GM18867 (cell line): ENCODE measurements around the gene XYLT1.
"Not testable (repeated sequence)": the region's sequence is repeated elsewhere in the genome, so short reads cannot be mapped to it uniquely, and the experiment has no call there.

Experiments
- ATAC-seq: cut with Tn5 transposase; IDR thresholded peaks from one replicate; pipeline ENCODE4 v1.9.1; 2021; ENCODE audit warnings: mild to moderate bottlenecking, moderate library complexity; ENCODE audit not compliant: unreplicated experiment

XYLT1 gene

GRCh38 chr16:17313793-17314547, 156.8 kb downstream of the XYLT1 start:
- no peak for ATAC-seq

- no peak for ATAC-seq
Measured at GRCh38 chr16:17313085-17313611, 157.6 kb downstream of the XYLT1 start.

- no peak for ATAC-seq
Measured at GRCh38 chr16:17312094-17312710, 158.6 kb downstream of the XYLT1 start.

GRCh38 chr16:17311333-17312093, 159.2 kb downstream of the XYLT1 start:
- no peak for ATAC-seq

GRCh38 chr16:17309510-17309909, 161.2 kb downstream of the XYLT1 start:
- ATAC-seq: no peak

GRCh38 chr16:17308186-17308585, 162.6 kb downstream of the XYLT1 start:
- ATAC-seq: no peak

GRCh38 chr16:17307504-17307903, 163.3 kb downstream of the XYLT1 start:
- no peak for ATAC-seq

- no peak for ATAC-seq
Measured at GRCh38 chr16:17306745-17307144, 164.0 kb downstream of the XYLT1 start.

- not testable (repeated sequence) for ATAC-seq
Measured at GRCh38 chr16:17306211-17306610, 164.5 kb downstream of the XYLT1 start.

- no peak for ATAC-seq
Measured at GRCh38 chr16:17305694-17306093, 165.1 kb downstream of the XYLT1 start.

- no peak for ATAC-seq
Measured at GRCh38 chr16:17304491-17305119, 166.2 kb downstream of the XYLT1 start.

GRCh38 chr16:17304106-17304490, 166.7 kb downstream of the XYLT1 start:
- no peak for ATAC-seq

GRCh38 chr16:17303101-17303500, 167.7 kb downstream of the XYLT1 start:
- ATAC-seq: no peak

GRCh38 chr16:17302620-17303019, 168.1 kb downstream of the XYLT1 start:
- ATAC-seq: no peak

- peak; percentile 22 for ATAC-seq
Measured at GRCh38 chr16:17302214-17302613, 168.5 kb downstream of the XYLT1 start.

- peak; percentile 88 for ATAC-seq
Measured at GRCh38 chr16:17301593-17302135, 169.1 kb downstream of the XYLT1 start.

- ATAC-seq: no peak
Measured at GRCh38 chr16:17301184-17301583, 169.6 kb downstream of the XYLT1 start.

GRCh38 chr16:17299790-17300189, 171.0 kb downstream of the XYLT1 start:
- ATAC-seq: no peak

GRCh38 chr16:17298238-17298637, 172.5 kb downstream of the XYLT1 start:
- no peak for ATAC-seq

GRCh38 chr16:17296431-17296830, 174.3 kb downstream of the XYLT1 start:
- ATAC-seq: no peak

GRCh38 chr16:17295948-17296347, 174.8 kb downstream of the XYLT1 start:
- ATAC-seq: no peak
